HL-60 (cell line): ENCODE results near the gene PRIMA1.

Experiments
- CTCF ChIP-seq: IDR thresholded peaks from one replicate; pipeline ENCODE4 v1.5.1; 2011; ENCODE audit warnings: low read length, control low read depth, inconsistent platforms; ENCODE audit not compliant: insufficient read depth
- GABPA ChIP-seq: IDR thresholded peaks from 2 replicates; pipeline ENCODE4 v1.6.1; 2012; ENCODE audit warnings: low read depth
- POLR2AphosphoS5 ChIP-seq: IDR thresholded peaks from 2 replicates; pipeline ENCODE4 v1.6.1; 2012; ENCODE audit warnings: low read depth
- REST ChIP-seq: IDR thresholded peaks from 2 replicates; pipeline ENCODE4 v1.6.1; 2012; ENCODE audit warnings: low read depth; ENCODE audit not compliant: insufficient replicate concordance
- SPI1 ChIP-seq: IDR thresholded peaks from 2 replicates; pipeline ENCODE4 v1.6.1; 2012; ENCODE audit warnings: low read depth, mild to moderate bottlenecking, borderline replicate concordance

- TF ChIP-seq CTCF, result no peak
- no peak for TF ChIP-seq POLR2AphosphoS5
- TF ChIP-seq GABPA, result no peak
- TF ChIP-seq REST, result no peak
- TF ChIP-seq SPI1, result no peak
Measured at GRCh38 chr14:93705513-93706156, 82.7 kb downstream of the PRIMA1 start.
